Mucosa of rectum (tissue), 2 donors: ENCODE measurements around the gene JAZF1.

Experiments
- H3K27ac ChIP-seq, 2 donors: one replicate each; pipeline ENCODE4 v1.7.0; 2013; ENCODE audit warnings: inconsistent platforms in 2 of 2, low read depth in 2 of 2, low read length in 2 of 2
- H3K27me3 ChIP-seq, 2 donors: one replicate each; pipeline ENCODE4 v1.7.0; 2013; ENCODE audit warnings: low read length in 2 of 2; ENCODE audit not compliant: control insufficient read depth in 2 of 2, insufficient read depth in 2 of 2
- H3K36me3 ChIP-seq, 2 donors: one replicate each; pipeline ENCODE4 v1.7.0; 2013; ENCODE audit warnings: low read length in 2 of 2; ENCODE audit not compliant: control insufficient read depth in 2 of 2, insufficient read depth in 2 of 2
- H3K4me1 ChIP-seq, 2 donors: one replicate each; pipeline ENCODE4 v1.7.0; 2013; ENCODE audit warnings: low read length in 2 of 2, mild to moderate bottlenecking in 1 of 2; ENCODE audit not compliant: control insufficient read depth in 2 of 2, insufficient read depth in 2 of 2
- H3K4me3 ChIP-seq, 2 donors: one replicate each; pipeline ENCODE4 v1.7.0; 2013; ENCODE audit warnings: low read length in 2 of 2
- H3K9ac ChIP-seq, 2 donors: one replicate each; pipeline ENCODE4 v1.7.0; 2013; ENCODE audit warnings: low read length in 2 of 2, low read depth in 1 of 2, mild to moderate bottlenecking in 1 of 2
- H3K9me3 ChIP-seq, 2 donors: one replicate each; pipeline ENCODE4 v1.7.0; 2013; ENCODE audit warnings: low read length in 2 of 2; ENCODE audit not compliant: control insufficient read depth in 2 of 2
- donor health status: healthy.
- donor health status: Normal muscosa, but diverticular disease.

Gene JAZF1

GRCh38 chr7:28006491-28006890 is 174.1 kb downstream of the JAZF1 start:
- Histone ChIP-seq H3K4me3 (no peak overlapping the region), H3K27ac (no peak overlapping the region), H3K4me1 (no peaks in the 10 kb centered on the region), H3K27me3 (no peaks in the 10 kb centered on the region), H3K9me3 (no peaks in the 10 kb centered on the region), H3K36me3 (no peaks in the 10 kb centered on the region), H3K9ac (no peak overlapping the region)

- Histone ChIP-seq H3K27me3 (no peaks in the 10 kb centered on the region), H3K36me3 (no peaks in the 10 kb centered on the region), H3K27ac (no peak overlapping the region), H3K4me3 (no peak overlapping the region), H3K9me3 (no peaks in the 10 kb centered on the region), H3K4me1 (no peaks in the 10 kb centered on the region), H3K9ac (no peak overlapping the region)
Measured at GRCh38 chr7:28005847-28006231, 174.8 kb downstream of the JAZF1 start.

GRCh38 chr7:28005075-28005846 is 175.3 kb downstream of the JAZF1 start:
- Histone ChIP-seq H3K27me3 (no peaks in the 10 kb centered on the region), H3K9me3 (no peaks in the 10 kb centered on the region), H3K9ac (no peak overlapping the region), H3K4me1 (no peaks in the 10 kb centered on the region), H3K27ac (no peak overlapping the region), H3K36me3 (no peaks in the 10 kb centered on the region), H3K4me3 (no peak overlapping the region)

GRCh38 chr7:28003408-28003807 is 177.2 kb downstream of the JAZF1 start:
- H3K9me3 ChIP-seq: no peaks in the 10 kb centered on the region
- H3K27ac ChIP-seq: no peak overlapping the region
- no peaks in the 10 kb centered on the region for H3K27me3 ChIP-seq
- H3K36me3 ChIP-seq: no peaks in the 10 kb centered on the region
- H3K9ac ChIP-seq: no peak overlapping the region
- H3K4me1 ChIP-seq: peaks cover 6 to 10% of the 10 kb centered on the region in 2 donors
- H3K4me3 ChIP-seq: no peak overlapping the region

GRCh38 chr7:28002638-28003037 is 178.0 kb downstream of the JAZF1 start:
- no peak overlapping the region for H3K27ac ChIP-seq

DNA sequence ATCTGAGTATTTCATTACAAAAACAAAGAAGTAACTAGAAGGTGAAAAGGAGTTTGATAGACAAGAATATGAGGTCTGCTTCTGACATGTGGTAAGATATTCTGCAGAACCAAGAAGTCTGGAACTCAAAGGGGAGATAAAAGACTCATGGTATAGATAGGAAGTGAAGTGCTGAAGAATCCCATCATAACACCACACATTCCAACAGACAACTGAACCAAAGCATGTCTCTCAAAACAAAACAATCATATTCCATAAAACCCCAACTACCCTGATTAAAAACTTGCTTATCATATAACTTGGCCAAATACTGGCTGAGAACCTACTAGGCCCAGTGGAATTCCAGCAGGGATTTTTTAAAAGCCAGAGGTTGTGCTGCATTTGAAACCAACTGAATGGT is 178.7 kb downstream of the JAZF1 start:
- no peaks in the 10 kb centered on the region for H3K36me3 ChIP-seq
- no peak overlapping the region for H3K9ac ChIP-seq
- H3K27me3 ChIP-seq: no peaks in the 10 kb centered on the region
- H3K27ac ChIP-seq: no peak overlapping the region
- no peak overlapping the region for H3K4me3 ChIP-seq
- peaks cover 6 to 10% of the 10 kb centered on the region in 2 donors for H3K4me1 ChIP-seq
- H3K9me3 ChIP-seq: no peaks in the 10 kb centered on the region

More at GRCh38 chr7:28002638-28003037, 178.0 kb downstream of the JAZF1 start:
- Histone ChIP-seq H3K4me3 (no peak overlapping the region), H3K27me3 (no peaks in the 10 kb centered on the region), H3K4me1 (peaks cover 6 to 10% of the 10 kb centered on the region in 2 donors), H3K9me3 (no peaks in the 10 kb centered on the region), H3K36me3 (no peaks in the 10 kb centered on the region), H3K9ac (no peak overlapping the region)

DNA sequence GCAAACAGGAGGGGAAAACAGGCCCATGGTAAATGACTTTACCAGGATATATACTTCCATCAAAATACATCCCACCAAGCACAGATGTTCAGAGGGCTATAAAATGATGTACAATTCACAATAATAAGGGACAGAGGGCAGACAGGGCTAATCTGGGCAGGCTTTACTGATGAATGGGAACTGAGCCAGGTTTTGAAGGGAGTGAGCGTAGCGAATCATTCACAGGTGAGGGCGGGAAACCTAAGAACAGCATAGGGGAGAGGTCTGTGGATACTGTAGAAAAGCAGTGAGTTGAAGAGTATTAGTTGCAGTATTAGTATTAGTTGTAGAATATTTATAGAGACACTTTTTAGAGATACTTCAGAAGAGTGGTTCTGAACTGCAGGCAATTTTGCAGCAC is 180.8 kb downstream of the JAZF1 start:
- Histone ChIP-seq H3K36me3 (no peaks in the 10 kb centered on the region), H3K9ac (no peak overlapping the region), H3K9me3 (no peaks in the 10 kb centered on the region), H3K4me3 (no peak overlapping the region), H3K4me1 (peaks cover 12 to 13% of the 10 kb centered on the region in 2 donors), H3K27me3 (no peaks in the 10 kb centered on the region), H3K27ac (no peak overlapping the region)

- Histone ChIP-seq H3K27me3 (no peaks in the 10 kb centered on the region), H3K4me1 (peaks cover 16 to 18% of the 10 kb centered on the region in 2 donors), H3K27ac (no peak overlapping the region), H3K9me3 (no peaks in the 10 kb centered on the region), H3K4me3 (no peak overlapping the region), H3K36me3 (no peaks in the 10 kb centered on the region), H3K9ac (no peak overlapping the region)
Measured at GRCh38 chr7:27998382-27998781, 182.2 kb downstream of the JAZF1 start.

GRCh38 chr7:27997188-27997707 is 183.3 kb downstream of the JAZF1 start:
- H3K27me3 ChIP-seq: no peaks in the 10 kb centered on the region
- peaks cover 18 to 19% of the 10 kb centered on the region in 2 donors for H3K4me1 ChIP-seq
- H3K27ac ChIP-seq: no peak overlapping the region
- H3K9ac ChIP-seq: no peak overlapping the region
- H3K4me3 ChIP-seq: no peak overlapping the region
- H3K9me3 ChIP-seq: no peaks in the 10 kb centered on the region
- H3K36me3 ChIP-seq: no peaks in the 10 kb centered on the region

- H3K27ac ChIP-seq: no peak overlapping the region
- no peaks in the 10 kb centered on the region for H3K9me3 ChIP-seq
- H3K4me1 ChIP-seq: peaks cover 18 to 19% of the 10 kb centered on the region in 2 donors
- H3K4me3 ChIP-seq: no peak overlapping the region
- no peaks in the 10 kb centered on the region for H3K27me3 ChIP-seq
- no peaks in the 10 kb centered on the region for H3K36me3 ChIP-seq
- no peak overlapping the region for H3K9ac ChIP-seq
Measured at GRCh38 chr7:27996141-27996540, 184.5 kb downstream of the JAZF1 start.
